ENCODE results near the gene DPYD.
A peak's percentile ranks its signal among the peaks of the same experiment; 100 is the strongest.

Gene DPYD

DNA sequence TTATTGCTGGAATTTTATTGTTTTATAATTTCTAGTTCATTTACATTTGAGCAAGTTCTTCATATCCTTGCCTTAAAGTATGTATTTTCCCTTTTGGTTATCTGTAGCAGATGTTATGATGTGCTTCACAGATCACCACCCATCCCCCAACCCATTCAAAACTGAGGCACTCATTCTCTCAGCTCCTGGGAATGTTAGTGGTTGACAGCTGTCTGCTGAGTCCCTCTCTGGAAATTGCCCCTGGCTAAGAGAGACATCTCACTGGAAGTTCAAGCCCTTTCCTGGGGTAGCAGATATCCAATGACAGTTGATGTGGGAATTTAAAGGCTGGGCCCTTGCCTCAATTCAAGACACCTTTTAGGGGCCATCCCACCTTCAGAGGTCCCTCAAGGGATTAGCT is 4.3 kb upstream of the DPYD start:
- DNase-seq: no peak
- TF ChIP-seq, protein P1, sequence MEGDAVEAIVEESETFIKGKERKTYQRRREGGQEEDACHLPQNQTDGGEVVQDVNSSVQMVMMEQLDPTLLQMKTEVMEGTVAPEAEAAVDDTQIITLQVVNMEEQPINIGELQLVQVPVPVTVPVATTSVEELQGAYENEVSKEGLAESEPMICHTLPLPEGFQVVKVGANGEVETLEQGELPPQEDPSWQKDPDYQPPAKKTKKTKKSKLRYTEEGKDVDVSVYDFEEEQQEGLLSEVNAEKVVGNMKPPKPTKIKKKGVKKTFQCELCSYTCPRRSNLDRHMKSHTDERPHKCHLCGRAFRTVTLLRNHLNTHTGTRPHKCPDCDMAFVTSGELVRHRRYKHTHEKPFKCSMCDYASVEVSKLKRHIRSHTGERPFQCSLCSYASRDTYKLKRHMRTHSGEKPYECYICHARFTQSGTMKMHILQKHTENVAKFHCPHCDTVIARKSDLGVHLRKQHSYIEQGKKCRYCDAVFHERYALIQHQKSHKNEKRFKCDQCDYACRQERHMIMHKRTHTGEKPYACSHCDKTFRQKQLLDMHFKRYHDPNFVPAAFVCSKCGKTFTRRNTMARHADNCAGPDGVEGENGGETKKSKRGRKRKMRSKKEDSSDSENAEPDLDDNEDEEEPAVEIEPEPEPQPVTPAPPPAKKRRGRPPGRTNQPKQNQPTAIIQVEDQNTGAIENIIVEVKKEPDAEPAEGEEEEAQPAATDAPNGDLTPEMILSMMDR (IDR thresholded peaks at IDR 0.05; ENCODE audit: low read depth, low read length): no peak
- no peak overlapping the region for H3K27ac ChIP-seq
- no peaks in the 10 kb centered on the region for H3K9me3 ChIP-seq (ENCODE audit: severe bottlenecking)
- no peaks in the 10 kb centered on the region for H3K36me3 ChIP-seq
- no peak overlapping the region for H3K4me3 ChIP-seq (ENCODE audit: low read depth, low read length)
- H3K27me3 ChIP-seq (ENCODE audit: insufficient read depth, low read depth, severe bottlenecking): no peaks in the 10 kb centered on the region

DNA sequence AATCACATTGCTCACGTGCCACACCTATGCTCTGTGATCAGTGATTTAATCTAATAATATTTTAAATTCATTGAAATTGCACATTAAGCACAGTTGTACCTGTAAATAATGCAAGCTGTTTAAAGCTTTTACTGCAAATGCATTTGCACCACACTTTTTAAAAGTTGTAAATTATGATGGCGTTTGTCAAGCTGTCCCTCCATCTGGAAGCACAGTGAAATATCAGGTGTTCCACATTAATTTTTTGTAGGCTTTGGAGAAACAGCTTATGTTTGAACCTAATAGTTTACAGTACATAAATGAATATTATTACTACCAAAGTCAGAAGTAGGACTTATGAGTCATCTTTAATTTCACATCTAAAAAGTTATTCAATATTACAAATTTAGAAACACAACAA is 3.0 kb upstream of the DPYD start:
- TF ChIP-seq, protein P1 (IDR thresholded peaks at IDR 0.05; ENCODE audit: low read depth, low read length): no peak
- Histone ChIP-seq H3K27ac (no peak overlapping the region), H3K36me3 (no peaks in the 10 kb centered on the region), H3K9me3 (ENCODE audit: severe bottlenecking) (no peaks in the 10 kb centered on the region), H3K4me3 (ENCODE audit: low read depth, low read length) (no peak overlapping the region), H3K27me3 (ENCODE audit: insufficient read depth, low read depth, severe bottlenecking) (no peaks in the 10 kb centered on the region)
- no peak for DNase-seq

DNA sequence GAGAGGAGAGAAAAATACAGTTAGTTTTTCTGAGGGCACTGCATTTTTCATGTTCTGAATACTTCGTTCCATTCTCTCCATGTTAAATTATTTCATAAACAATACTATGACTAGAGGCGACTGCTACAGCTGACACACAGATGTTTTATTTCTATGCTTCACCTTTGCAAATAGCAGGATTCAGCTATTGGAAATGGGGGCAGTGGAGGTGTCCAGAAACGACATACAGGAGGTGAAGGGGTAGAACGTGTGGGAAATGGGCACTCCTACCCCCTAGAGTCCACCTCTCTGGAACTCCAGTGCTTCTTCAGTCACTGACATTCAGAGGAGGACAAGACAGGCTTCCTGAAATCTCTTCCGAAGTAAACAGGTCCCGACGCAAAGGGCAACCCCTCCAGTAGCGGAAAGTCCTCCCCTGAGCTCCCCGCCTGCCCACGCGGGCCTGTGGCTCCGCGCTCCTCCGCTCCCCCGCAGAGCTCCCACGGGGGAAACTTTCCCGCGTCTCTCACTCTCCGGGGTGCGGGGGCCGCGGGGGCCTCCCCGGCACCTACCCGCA is 480 bp downstream of the DPYD start:
- peak overlapping the region; percentile 82 for H3K4me3 ChIP-seq (ENCODE audit: low read depth, low read length)
- TF ChIP-seq, protein P1 (IDR thresholded peaks at IDR 0.05; ENCODE audit: low read depth, low read length): no peak
- H3K27ac ChIP-seq: peak overlapping the region; percentile 70
- H3K36me3 ChIP-seq: no peaks in the 10 kb centered on the region
- H3K9me3 ChIP-seq (ENCODE audit: severe bottlenecking): no peaks in the 10 kb centered on the region
- no peak for DNase-seq
- H3K27me3 ChIP-seq (ENCODE audit: insufficient read depth, low read depth, severe bottlenecking): no peaks in the 10 kb centered on the region

DNA sequence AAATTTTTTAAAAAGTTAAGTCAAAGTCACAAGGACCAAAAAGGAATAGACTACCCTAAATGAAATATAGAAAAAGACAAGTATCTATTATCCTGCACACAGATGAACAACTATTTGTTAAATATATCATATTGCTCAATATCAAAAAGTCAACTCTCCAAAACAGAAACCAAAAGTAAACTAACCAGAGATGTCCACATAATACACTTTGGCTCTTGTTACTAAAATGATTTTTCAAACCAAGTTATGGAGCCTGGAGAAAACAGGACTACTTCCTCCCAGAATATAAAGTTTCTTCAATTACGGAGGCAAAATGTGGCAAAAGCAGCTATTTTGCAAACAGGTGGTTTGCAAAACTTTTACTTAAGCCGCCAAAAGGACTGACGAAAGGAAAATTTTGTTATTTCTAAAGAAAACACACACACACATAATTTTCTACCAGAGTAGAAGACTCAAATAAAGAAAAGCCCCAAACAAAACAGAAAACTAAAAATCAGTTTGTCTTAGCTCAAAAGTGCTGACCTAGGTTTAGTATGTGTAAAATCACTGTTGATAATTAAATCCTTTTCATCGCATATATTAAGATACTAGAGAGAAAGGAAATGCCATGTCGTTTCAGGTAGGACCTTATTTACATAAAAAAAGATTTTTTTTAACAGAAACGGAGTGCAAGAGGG is 1.1 kb downstream of the DPYD start:
- no peaks in the 10 kb centered on the region for H3K9me3 ChIP-seq (ENCODE audit: severe bottlenecking)
- no peaks in the 10 kb centered on the region for H3K27me3 ChIP-seq (ENCODE audit: insufficient read depth, low read depth, severe bottlenecking)
- no peak for DNase-seq
- 0 out of 2 replicates have a peak overlapping the region, but pooled peaks have one; percentile 70 for H3K27ac ChIP-seq
- no peaks in the 10 kb centered on the region for H3K36me3 ChIP-seq
- H3K4me3 ChIP-seq (ENCODE audit: low read depth, low read length): peak overlapping the region; percentile 82
- TF ChIP-seq, protein P1 (IDR thresholded peaks at IDR 0.05; ENCODE audit: low read depth, low read length): no peak

DNA sequence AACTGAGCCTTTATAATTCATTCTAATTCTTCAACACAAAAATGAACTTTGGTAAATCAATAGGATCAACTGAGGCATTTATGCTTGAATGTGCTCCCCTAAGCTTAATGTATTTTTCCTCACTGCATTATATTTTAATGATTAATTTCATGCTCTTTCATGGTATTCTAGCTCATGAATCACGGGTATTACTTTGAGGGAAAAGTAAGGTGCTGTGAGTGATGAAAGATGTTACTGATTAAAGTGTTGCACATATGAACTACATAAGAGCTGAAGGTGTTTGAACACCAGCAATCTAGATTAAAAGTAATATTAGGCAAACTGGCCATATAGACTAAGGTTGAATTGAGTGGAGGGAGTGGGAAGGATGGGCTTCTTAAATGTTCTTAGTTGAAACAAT is 1.9 kb downstream of the DPYD start:
- H3K27me3 ChIP-seq (ENCODE audit: insufficient read depth, low read depth, severe bottlenecking): no peaks in the 10 kb centered on the region
- TF ChIP-seq, protein P1 (IDR thresholded peaks at IDR 0.05; ENCODE audit: low read depth, low read length): no peak
- no peaks in the 10 kb centered on the region for H3K9me3 ChIP-seq (ENCODE audit: severe bottlenecking)
- no peak for DNase-seq
- H3K27ac ChIP-seq: no peak overlapping the region
- no peak overlapping the region for H3K4me3 ChIP-seq (ENCODE audit: low read depth, low read length)
- H3K36me3 ChIP-seq: no peaks in the 10 kb centered on the region
